HepG2 (cell line): ENCODE measurements around the gene C1orf146. TPM values are rescaled to one million over a fixed set of nuclear protein-coding genes. Genes with fewer than 3 reads are reported as not detected.

Experiments
- ATAC-seq: fragments of 200-7000 bp; cut with Tn5 transposase; 3 replicates; pipeline ENCODE4 v1.9.1; 2020; ENCODE audit warnings: mild to moderate bottlenecking, moderate library complexity
- BruUV-seq: library from RNA; stranded (reverse); fragments of 400-500 nt; replicated peaks from 2 replicates; lab custom pipeline; 2021; lab: Mats Ljungman, UMichigan
- CTCF ChIA-PET: fragments of 300-600 bp; formaldehyde crosslinking; extraction: SDS; loops from one replicate; lab custom pipeline; 2021; ENCODE audit warnings: low total read pairs, inconsistent platforms, low intra/inter-chr PET ratio; lab: Yijun Ruan, JAX
- POLR2A ChIA-PET: fragments of 350-600 bp; sonication (Branson Sonifier 250); formaldehyde crosslinking; loops from one replicate; lab custom pipeline; 2020; ENCODE audit warnings: antibody characterized with exemption, inconsistent platforms; lab: Yijun Ruan, JAX
- DNase-seq: peaks from one replicate; pipeline ENCODE4 v3.0.0-alpha.2; 2015; ENCODE audit warnings: low spot score
- FAIRE-seq: peaks from 3 replicates; lab custom pipeline; 2011; peaks lifted over from hg19 to GRCh38; lab: Jason Lieb, UNC
- H2AFZ ChIP-seq: one replicate; pipeline ENCODE4 v1.6.1; 2011; ENCODE audit warnings: low read length, inconsistent platforms
- H3K27ac ChIP-seq: fragments of 300-600 bp; 3 replicates; pipeline ENCODE4 v1.8.0; 2011; ENCODE audit warnings: mixed run types, mild to moderate bottlenecking, mixed read lengths, low read length, inconsistent platforms; ENCODE audit not compliant: insufficient read depth; ENCODE audit errors: extremely low read length
- H3K27me3 ChIP-seq, 2 experiments: fragments of 200-600 bp in 1 of 2; 2 replicates in 1 of 2; 3 replicates in 1 of 2; pipeline versions ENCODE4 v1.6.0 to v1.8.0; 2011; ENCODE audit warnings: low read length in 2 of 2, mild to moderate bottlenecking in 2 of 2, moderate library complexity in 2 of 2, inconsistent platforms in 1 of 2; ENCODE audit not compliant: insufficient read depth in 2 of 2, control insufficient read depth in 1 of 2
- H3K36me3 ChIP-seq, 2 experiments: fragments of 200-600 bp in 1 of 2; replicated peaks in 1 of 2; 2 replicates in 1 of 2; 3 replicates in 1 of 2; pipeline versions ENCODE4 v1.5.1 to v1.8.0; 2011; ENCODE audit warnings: low read length in 2 of 2, inconsistent platforms in 1 of 2; ENCODE audit not compliant: insufficient read depth in 2 of 2, control insufficient read depth in 1 of 2
- H3K4me1 ChIP-seq: 2 replicates; pipeline ENCODE4 v1.5.1; 2012; ENCODE audit warnings: low read length, inconsistent platforms; ENCODE audit not compliant: insufficient read depth
- H3K4me2 ChIP-seq: 2 replicates; pipeline ENCODE4 v1.6.0; 2011; ENCODE audit warnings: low read depth, low read length, inconsistent platforms
- H3K4me3 ChIP-seq, 3 experiments: fragments of 200-600 bp in 1 of 3; sonication (generic), shearing (Covaris generic) in 1 of 3; replicated peaks in 1 of 3; 2 replicates each; pipeline ENCODE4 v1.5.1; 2011 to 2016; ENCODE audit warnings: low read length in 3 of 3, inconsistent platforms in 2 of 3, low read depth in 2 of 3, mild to moderate bottlenecking in 2 of 3, control low read depth in 1 of 3, mixed read lengths in 1 of 3; ENCODE audit not compliant: insufficient read depth in 1 of 3
- H3K79me2 ChIP-seq: one replicate; pipeline ENCODE4 v1.6.1; 2011; ENCODE audit warnings: low read length, inconsistent platforms; ENCODE audit not compliant: insufficient read depth
- H3K9ac ChIP-seq: 2 replicates; pipeline ENCODE4 v1.6.0; 2011; ENCODE audit warnings: mild to moderate bottlenecking, low read depth, low read length, inconsistent platforms; ENCODE audit not compliant: insufficient read depth
- H3K9me3 ChIP-seq: 2 replicates; pipeline ENCODE4 v1.5.1; 2012; ENCODE audit warnings: mild to moderate bottlenecking, low read length
- H4K20me1 ChIP-seq: 2 replicates; pipeline ENCODE4 v1.6.0; 2011; ENCODE audit warnings: inconsistent platforms, mild to moderate bottlenecking, low read length, moderate library complexity; ENCODE audit not compliant: insufficient read depth
- E2F1 ChIP-seq: sonication (generic); formaldehyde crosslinking; IDR thresholded peaks from 2 replicates; pipeline ENCODE4 v1.5.0; 2020; ENCODE audit warnings: missing genetic modification reagents
- FOSL1 ChIP-seq: sonication (generic); formaldehyde crosslinking; IDR thresholded peaks from 2 replicates; pipeline ENCODE4 v1.9.0; 2021; ENCODE audit warnings: missing genetic modification reagents, borderline replicate concordance
- IKZF4 ChIP-seq: sonication (generic); formaldehyde crosslinking; IDR thresholded peaks from 2 replicates; pipeline ENCODE4 v1.5.1; 2020; ENCODE audit warnings: borderline replicate concordance, mild to moderate bottlenecking, low read depth, missing genetic modification reagents; ENCODE audit errors: not compliant biosample characterization
- MEIS2 ChIP-seq: sonication (generic); formaldehyde crosslinking; IDR thresholded peaks from 2 replicates; pipeline ENCODE4 v1.9.0; 2021; ENCODE audit warnings: mild to moderate bottlenecking, missing genetic modification reagents
- RBM22 ChIP-seq: fragments of 200-400 bp; formaldehyde crosslinking; optimal IDR thresholded peaks from 2 replicates; pipeline ENCODE3; 2017; ENCODE audit warnings: mild to moderate bottlenecking, low read length, moderate library complexity
- SOX6 ChIP-seq, 2 experiments: fragments of 450-650 bp in 1 of 2; sonication (generic) in 1 of 2; formaldehyde crosslinking in 1 of 2; IDR thresholded peaks; 2 replicates each; pipeline versions ENCODE4 v1.4.0 to v1.6.1; 2017 to 2020; ENCODE audit warnings: antibody characterized with exemption in 1 of 2, mild to moderate bottlenecking in 1 of 2, missing genetic modification reagents in 1 of 2
- SRY ChIP-seq: sonication (generic); formaldehyde crosslinking; IDR thresholded peaks from 2 replicates; pipeline ENCODE4 v1.8.0; 2022; ENCODE audit warnings: mild to moderate bottlenecking, missing genetic modification reagents
- ZBTB33 ChIP-seq: sonication (generic); formaldehyde crosslinking; IDR thresholded peaks from 2 replicates; pipeline ENCODE4 v1.4.0; 2020; ENCODE audit warnings: missing genetic modification reagents
- ZNF350 ChIP-seq: sonication (generic); formaldehyde crosslinking; IDR thresholded peaks from 2 replicates; pipeline ENCODE4 v1.4.0; 2020; ENCODE audit warnings: mild to moderate bottlenecking, low read depth, missing genetic modification reagents, borderline replicate concordance
- ZNF501 ChIP-seq: sonication (generic); formaldehyde crosslinking; IDR thresholded peaks from 2 replicates; pipeline ENCODE4 v1.5.1; 2020; ENCODE audit warnings: mild to moderate bottlenecking, moderate library complexity, missing genetic modification reagents
- ZZZ3 ChIP-seq: sonication (generic); formaldehyde crosslinking; IDR thresholded peaks from 2 replicates; pipeline ENCODE4 v1.4.0; 2020; ENCODE audit warnings: missing genetic modification reagents, mild to moderate bottlenecking, borderline replicate concordance
- WGBS: methylation state at CpG from one replicate; pipeline ENCODE4 v1.1.6; 2017; ENCODE audit warnings: low lambda C conversion rate; 5-methylcytosine and 5-hydroxymethylcytosine counted together
- in situ Hi-C: cut with HindIII; loops from 2 replicates; pipeline ENCODE4 v1.10.0; 2017; ENCODE audit warnings: low pct_unique_long_range_greater_than_20kb; ENCODE audit not compliant: extremely low pct_ligation_motif_present
- intact Hi-C: fragments of 100-400 bp; cut with micrococcal nuclease; formaldehyde crosslinking; loops from one replicate; pipeline ENCODE4 v1.10.0; 2022; ENCODE audit not compliant: unreplicated experiment
- polyA plus RNA-seq, 8 experiments: library from polyadenylated mRNA; depleted of rRNA in 3 of 8; stranded (reverse) in 7 of 8; unstranded in 1 of 8; fragments of >200 nt; fragmentation: Illumina TruSeq in 4 of 8; extraction: Trizol in 4 of 8; gene quantifications; 2 replicates each; pipeline versions ENCODE4 v1.2.1 to v1.2.3, GENCODE V29; 2011 to 2016; ENCODE audit warnings: low read depth in 4 of 8, missing spikeins in 1 of 8, mixed read lengths in 1 of 8; ENCODE audit not compliant: insufficient read depth in 1 of 8
- total RNA-seq, 5 experiments: library from RNA; depleted of rRNA; stranded (reverse); fragments of >200 nt; fragmentation: Illumina TruSeq; extraction: Trizol; gene quantifications; 2 replicates each; pipeline ENCODE4 v1.2.3, GENCODE V29; 2016; ENCODE audit warnings: low read depth in 1 of 5

C1orf146 gene
- total and polyA plus RNA-seq, 2 of the 13 experiments (the other 11 are each of a cell fraction or from before 2014, with no cell fraction given): not detected

GRCh38 chr1:92274939-92275338 lies 57.2 kb downstream of the C1orf146 start:
- in situ Hi-C loops (no loop called here), intact Hi-C loops (no loop called here)
- Histone ChIP-seq H3K36me3 (peaks cover 8 to 35% of the 10 kb centered on the region in 2 experiments), H3K27me3 (no peaks in the 10 kb centered on the region), H3K4me1 (no peaks in the 10 kb centered on the region), H3K9me3 (no peaks in the 10 kb centered on the region), H3K79me2 (no peaks in the 10 kb centered on the region), H3K4me2 (no peak overlapping the region), H3K9ac (no peak overlapping the region), H3K4me3 (no peak overlapping the region)
- BruUV-seq: no TSS peak
- 97% methylated on average over 1 of the region's 1 CpG for WGBS
- CTCF ChIA-PET: no interaction called here
- no peak for ATAC-seq
- TF ChIP-seq MEIS2 (CRISPR knock-in tag) (no peak), SOX6 (IDR thresholded peaks at IDR 0.05) (no peak), SOX6 (CRISPR knock-in tag; IDR thresholded peaks at IDR 0.05) (no peak), SRY (CRISPR knock-in tag) (no peak), E2F1 (no peak), IKZF4 (CRISPR knock-in tag) (no peak), FOSL1 (no peak), RBM22 (no peak)
- TF ChIP-seq, all 625 proteins: peak for 0
- Histone ChIP-seq H3K27ac (no peak overlapping the region), H2AFZ (no peak overlapping the region), H4K20me1 (no peaks in the 10 kb centered on the region)
- POLR2A ChIA-PET: no interaction called here
- DNase-seq (no peak), FAIRE-seq (no peak)

GRCh38 chr1:92276082-92276481 lies 58.4 kb downstream of the C1orf146 start:
- H3K9ac ChIP-seq: no peak overlapping the region
- no TSS peak for BruUV-seq
- ChIA-PET CTCF (no interaction called here), POLR2A (no interaction called here)
- no peak overlapping the region for H2AFZ ChIP-seq
- no peak overlapping the region for H3K27ac ChIP-seq
- H3K79me2 ChIP-seq: no peaks in the 10 kb centered on the region
- H3K36me3 ChIP-seq: peaks cover 8 to 35% of the 10 kb centered on the region in 2 experiments
- DNase-seq (no peak), FAIRE-seq (no peak), ATAC-seq (no peak)
- H3K9me3 ChIP-seq: no peaks in the 10 kb centered on the region
- H3K27me3 ChIP-seq: no peaks in the 10 kb centered on the region
- 90% methylated on average over 3 of the region's 3 CpGs for WGBS
- H3K4me1 ChIP-seq: no peaks in the 10 kb centered on the region
- intact Hi-C loops: no loop called here
- no peaks in the 10 kb centered on the region for H4K20me1 ChIP-seq
- no peak overlapping the region for H3K4me2 ChIP-seq
- in situ Hi-C loops: no loop called here
- no peak overlapping the region for H3K4me3 ChIP-seq
- no peak for TF ChIP-seq ZBTB33 (CRISPR knock-in tag)
- no peak for TF ChIP-seq ZZZ3 (CRISPR knock-in tag)
- no peak for TF ChIP-seq ZNF350 (CRISPR knock-in tag)
- no peak for TF ChIP-seq ZNF501 (CRISPR knock-in tag)
